ENCODE data around the gene C16orf92.

- TF ChIP-seq CTCF (conservative IDR thresholded peaks at IDR 0.05; ENCODE audit: low read depth in 2 of 2): no peak
- no peak for TF ChIP-seq EZH2 (IDR thresholded peaks at IDR 0.05; ENCODE audit: low read depth, unreplicated experiment)
- no peak for TF ChIP-seq POLR2AphosphoS5 (IDR thresholded peaks at IDR 0.05; ENCODE audit: low read depth)
- no peak for TF ChIP-seq REST (IDR thresholded peaks at IDR 0.05; ENCODE audit: unreplicated experiment)
- no peak for TF ChIP-seq EZH2phosphoT487 (IDR thresholded peaks at IDR 0.05; ENCODE audit: unreplicated experiment)
- no peak for TF ChIP-seq STAT1 (IDR thresholded peaks at IDR 0.05; ENCODE audit: unreplicated experiment)
- no peak for TF ChIP-seq CREB1 (CRISPR knock-in tag; IDR thresholded peaks at IDR 0.05; ENCODE audit: low read depth)
- no peak for TF ChIP-seq JUNB (IDR thresholded peaks at IDR 0.05; ENCODE audit: unreplicated experiment)
- TF ChIP-seq ZNF331 (CRISPR knock-in tag; IDR thresholded peaks at IDR 0.05; ENCODE audit: low read depth): no peak
These were observed 18.2 kb upstream of the C16orf92 start for GRCh38 chr16:30004811-30005242.
